HepG2 (cell line): ENCODE results near the gene SMARCC1. TPM values are rescaled to one million over a fixed set of nuclear protein-coding genes. Genes with fewer than 3 reads are reported as not detected.

Experiments
- ATAC-seq: fragments of 200-7000 bp; cut with Tn5 transposase; 3 replicates; pipeline ENCODE4 v1.9.1; 2020; ENCODE audit warnings: mild to moderate bottlenecking, moderate library complexity
- BruUV-seq: library from RNA; stranded (reverse); fragments of 400-500 nt; replicated peaks from 2 replicates; lab custom pipeline; 2021; lab: Mats Ljungman, UMichigan
- CTCF ChIA-PET: fragments of 300-600 bp; formaldehyde crosslinking; extraction: SDS; loops from one replicate; lab custom pipeline; 2021; ENCODE audit warnings: low total read pairs, inconsistent platforms, low intra/inter-chr PET ratio; lab: Yijun Ruan, JAX
- POLR2A ChIA-PET: fragments of 350-600 bp; sonication (Branson Sonifier 250); formaldehyde crosslinking; loops from one replicate; lab custom pipeline; 2020; ENCODE audit warnings: antibody characterized with exemption, inconsistent platforms; lab: Yijun Ruan, JAX
- DNase-seq: peaks from one replicate; pipeline ENCODE4 v3.0.0-alpha.2; 2015; ENCODE audit warnings: low spot score
- FAIRE-seq: peaks from 3 replicates; lab custom pipeline; 2011; peaks lifted over from hg19 to GRCh38; lab: Jason Lieb, UNC
- H2AFZ ChIP-seq: one replicate; pipeline ENCODE4 v1.6.1; 2011; ENCODE audit warnings: low read length, inconsistent platforms
- H3K27ac ChIP-seq: fragments of 300-600 bp; 3 replicates; pipeline ENCODE4 v1.8.0; 2011; ENCODE audit warnings: mixed run types, mild to moderate bottlenecking, mixed read lengths, low read length, inconsistent platforms; ENCODE audit not compliant: insufficient read depth; ENCODE audit errors: extremely low read length
- H3K27me3 ChIP-seq, 2 experiments: fragments of 200-600 bp in 1 of 2; 2 replicates in 1 of 2; 3 replicates in 1 of 2; pipeline versions ENCODE4 v1.6.0 to v1.8.0; 2011; ENCODE audit warnings: low read length in 2 of 2, mild to moderate bottlenecking in 2 of 2, moderate library complexity in 2 of 2, inconsistent platforms in 1 of 2; ENCODE audit not compliant: insufficient read depth in 2 of 2, control insufficient read depth in 1 of 2
- H3K36me3 ChIP-seq, 2 experiments: fragments of 200-600 bp in 1 of 2; replicated peaks in 1 of 2; 2 replicates in 1 of 2; 3 replicates in 1 of 2; pipeline versions ENCODE4 v1.5.1 to v1.8.0; 2011; ENCODE audit warnings: low read length in 2 of 2, inconsistent platforms in 1 of 2; ENCODE audit not compliant: insufficient read depth in 2 of 2, control insufficient read depth in 1 of 2
- H3K4me1 ChIP-seq: 2 replicates; pipeline ENCODE4 v1.5.1; 2012; ENCODE audit warnings: low read length, inconsistent platforms; ENCODE audit not compliant: insufficient read depth
- H3K4me2 ChIP-seq: 2 replicates; pipeline ENCODE4 v1.6.0; 2011; ENCODE audit warnings: low read depth, low read length, inconsistent platforms
- H3K4me3 ChIP-seq, 3 experiments: fragments of 200-600 bp in 1 of 3; sonication (generic), shearing (Covaris generic) in 1 of 3; replicated peaks in 1 of 3; 2 replicates each; pipeline ENCODE4 v1.5.1; 2011 to 2016; ENCODE audit warnings: low read length in 3 of 3, inconsistent platforms in 2 of 3, low read depth in 2 of 3, mild to moderate bottlenecking in 2 of 3, control low read depth in 1 of 3, mixed read lengths in 1 of 3; ENCODE audit not compliant: insufficient read depth in 1 of 3
- H3K79me2 ChIP-seq: one replicate; pipeline ENCODE4 v1.6.1; 2011; ENCODE audit warnings: low read length, inconsistent platforms; ENCODE audit not compliant: insufficient read depth
- H3K9ac ChIP-seq: 2 replicates; pipeline ENCODE4 v1.6.0; 2011; ENCODE audit warnings: mild to moderate bottlenecking, low read depth, low read length, inconsistent platforms; ENCODE audit not compliant: insufficient read depth
- H3K9me3 ChIP-seq: 2 replicates; pipeline ENCODE4 v1.5.1; 2012; ENCODE audit warnings: mild to moderate bottlenecking, low read length
- H4K20me1 ChIP-seq: 2 replicates; pipeline ENCODE4 v1.6.0; 2011; ENCODE audit warnings: inconsistent platforms, mild to moderate bottlenecking, low read length, moderate library complexity; ENCODE audit not compliant: insufficient read depth
- GATAD1 ChIP-seq: IDR thresholded peaks from 2 replicates; pipeline ENCODE4 v1.6.1; 2016; ENCODE audit warnings: missing genetic modification reagents, missing compliant biosample characterization
- PRDM10 ChIP-seq: sonication (generic); formaldehyde crosslinking; IDR thresholded peaks from 2 replicates; pipeline ENCODE4 v1.4.0; 2020; ENCODE audit warnings: low read depth, missing genetic modification reagents
- SYNCRIP ChIP-seq: fragments of 200-400 bp; formaldehyde crosslinking; IDR thresholded peaks from 2 replicates; pipeline ENCODE4 v1.6.1; 2018; ENCODE audit warnings: mild to moderate bottlenecking, low read depth, low read length; ENCODE audit not compliant: insufficient read depth
- TCF12 ChIP-seq, 2 experiments: fragments of 450-650 bp in 1 of 2; sonication (generic) in 1 of 2; formaldehyde crosslinking in 1 of 2; IDR thresholded peaks; 2 replicates each; pipeline versions ENCODE4 v1.6.1 to v1.8.0; 2017 to 2022; ENCODE audit warnings: antibody characterized with exemption in 1 of 2, mild to moderate bottlenecking in 1 of 2, missing genetic modification reagents in 1 of 2, moderate library complexity in 1 of 2
- ZKSCAN8 ChIP-seq: IDR thresholded peaks from 2 replicates; pipeline ENCODE4 v1.6.1; 2016; ENCODE audit warnings: borderline replicate concordance, missing genetic modification reagents, missing compliant biosample characterization
- ZNF570 ChIP-seq: sonication (generic); formaldehyde crosslinking; IDR thresholded peaks from 2 replicates; pipeline ENCODE4 v1.4.0; 2020; ENCODE audit warnings: mild to moderate bottlenecking, missing genetic modification reagents, borderline replicate concordance
- ZNF574 ChIP-seq: sonication (generic); formaldehyde crosslinking; IDR thresholded peaks from 2 replicates; pipeline ENCODE4 v1.4.0; 2020; ENCODE audit warnings: missing genetic modification reagents
- ZNF580 ChIP-seq: IDR thresholded peaks from 2 replicates; pipeline ENCODE4 v1.6.1; 2016; ENCODE audit warnings: low read depth, borderline replicate concordance
- ZNF639 ChIP-seq: conservative IDR thresholded peaks from 2 replicates; pipeline ENCODE4 v1.6.1; 2018; ENCODE audit warnings: missing genetic modification reagents
- ZNF784 ChIP-seq: sonication (generic); formaldehyde crosslinking; IDR thresholded peaks from 2 replicates; pipeline ENCODE4 v1.5.1; 2020; ENCODE audit warnings: missing genetic modification reagents, mild to moderate bottlenecking, borderline replicate concordance
- WGBS: methylation state at CpG from one replicate; pipeline ENCODE4 v1.1.6; 2017; ENCODE audit warnings: low lambda C conversion rate; 5-methylcytosine and 5-hydroxymethylcytosine counted together
- in situ Hi-C: cut with HindIII; loops from 2 replicates; pipeline ENCODE4 v1.10.0; 2017; ENCODE audit warnings: low pct_unique_long_range_greater_than_20kb; ENCODE audit not compliant: extremely low pct_ligation_motif_present
- intact Hi-C: fragments of 100-400 bp; cut with micrococcal nuclease; formaldehyde crosslinking; loops from one replicate; pipeline ENCODE4 v1.10.0; 2022; ENCODE audit not compliant: unreplicated experiment
- polyA plus RNA-seq, 8 experiments: library from polyadenylated mRNA; depleted of rRNA in 3 of 8; stranded (reverse) in 7 of 8; unstranded in 1 of 8; fragments of >200 nt; fragmentation: Illumina TruSeq in 4 of 8; extraction: Trizol in 4 of 8; gene quantifications; 2 replicates each; pipeline versions ENCODE4 v1.2.1 to v1.2.3, GENCODE V29; 2011 to 2016; ENCODE audit warnings: low read depth in 4 of 8, missing spikeins in 1 of 8, mixed read lengths in 1 of 8; ENCODE audit not compliant: insufficient read depth in 1 of 8
- total RNA-seq, 5 experiments: library from RNA; depleted of rRNA; stranded (reverse); fragments of >200 nt; fragmentation: Illumina TruSeq; extraction: Trizol; gene quantifications; 2 replicates each; pipeline ENCODE4 v1.2.3, GENCODE V29; 2016; ENCODE audit warnings: low read depth in 1 of 5

The SMARCC1 gene
- total and polyA plus RNA-seq, 2 of the 13 experiments (the other 11 are each of a cell fraction or from before 2014, with no cell fraction given), result 47.9 to 58.4 TPM

- Histone ChIP-seq H3K9me3 (no peaks in the 10 kb centered on the region), H3K4me2 (no peak overlapping the region), H3K79me2 (no peaks in the 10 kb centered on the region), H4K20me1 (no peaks in the 10 kb centered on the region), H3K9ac (no peak overlapping the region), H3K27me3 (no peaks in the 10 kb centered on the region), H3K36me3 (peaks cover 23 to 62% of the 10 kb centered on the region in 2 experiments), H3K4me3 (no peak overlapping the region), H2AFZ (no peak overlapping the region), H3K27ac (no peak overlapping the region), H3K4me1 (no peaks in the 10 kb centered on the region)
- no TSS peak for BruUV-seq
- intact Hi-C loops (no loop called here), in situ Hi-C loops (no loop called here)
- TF ChIP-seq ZNF784 (CRISPR knock-in tag) (no peak), ZKSCAN8 (CRISPR knock-in tag) (no peak), ZNF574 (CRISPR knock-in tag) (no peak), SYNCRIP (no peak), ZNF580 (CRISPR knock-in tag) (no peak), TCF12 (IDR thresholded peaks at IDR 0.05) (no peak), TCF12 (CRISPR knock-in tag; IDR thresholded peaks at IDR 0.05) (no peak), ZNF639 (CRISPR knock-in tag) (no peak), ZNF570 (CRISPR knock-in tag) (no peak), GATAD1 (no peak), PRDM10 (no peak)
- 100% methylated on average over 3 of the region's 3 CpGs for WGBS
- POLR2A ChIA-PET, result no interaction called here
- DNase-seq (no peak), FAIRE-seq (no peak), ATAC-seq (no peak)
- CTCF ChIA-PET, result no interaction called here
Measured at GRCh38 chr3:47601281-47601680, 180.4 kb downstream of the SMARCC1 start.
